Measurements from ENCODE around the gene ICA1.
A peak's percentile ranks its signal among the peaks of the same experiment; 100 is the strongest.

ICA1 gene

GRCh38 chr7:8192897-8193296 is 69.1 kb downstream of the ICA1 start:
- DNase-seq (ENCODE audit: extremely low read depth, low read depth): no peak
- TF ChIP-seq CTCF (IDR thresholded peaks at IDR 0.05; ENCODE audit: low read depth, low read length): no peak

DNA sequence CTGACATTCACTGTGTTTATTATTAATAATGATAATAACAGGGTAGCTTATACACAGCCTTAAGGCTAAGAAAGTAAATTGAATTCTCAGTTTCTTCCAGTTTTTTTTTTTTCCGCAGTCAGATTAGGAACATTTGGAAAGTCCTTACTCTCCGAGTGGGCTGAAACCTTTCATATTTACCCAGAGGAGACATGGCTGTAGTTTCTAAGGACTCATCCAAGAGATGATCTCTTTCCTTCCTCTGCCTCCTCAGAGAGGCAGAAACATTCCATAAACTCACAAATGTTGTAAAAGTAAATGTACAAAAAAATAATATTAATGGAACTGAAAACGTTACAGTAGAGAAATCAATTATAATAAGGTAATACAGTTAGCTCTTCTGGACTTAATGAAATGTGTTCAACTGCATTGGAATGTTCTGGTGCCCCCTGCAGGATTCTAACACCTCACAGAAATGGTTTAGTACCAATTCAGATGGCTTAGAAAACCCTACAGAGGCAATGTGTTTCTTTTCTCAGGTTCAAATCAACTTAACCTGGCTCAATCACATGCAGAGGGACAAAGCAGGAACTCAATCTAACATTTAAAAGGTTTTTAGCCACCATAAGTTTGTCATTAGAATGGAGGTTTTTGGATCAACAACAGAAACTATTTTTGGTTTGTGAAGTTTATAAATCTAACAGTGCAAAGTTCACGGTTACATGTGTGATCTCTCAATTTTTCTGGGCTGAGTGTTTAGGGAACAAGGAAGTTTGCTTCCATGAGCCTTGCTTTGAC is 71.7 kb downstream of the ICA1 start:
- TF ChIP-seq CTCF (IDR thresholded peaks at IDR 0.05; ENCODE audit: low read depth, low read length): peak; percentile 61
- peak; percentile 7 for DNase-seq (ENCODE audit: extremely low read depth, low read depth)

DNA sequence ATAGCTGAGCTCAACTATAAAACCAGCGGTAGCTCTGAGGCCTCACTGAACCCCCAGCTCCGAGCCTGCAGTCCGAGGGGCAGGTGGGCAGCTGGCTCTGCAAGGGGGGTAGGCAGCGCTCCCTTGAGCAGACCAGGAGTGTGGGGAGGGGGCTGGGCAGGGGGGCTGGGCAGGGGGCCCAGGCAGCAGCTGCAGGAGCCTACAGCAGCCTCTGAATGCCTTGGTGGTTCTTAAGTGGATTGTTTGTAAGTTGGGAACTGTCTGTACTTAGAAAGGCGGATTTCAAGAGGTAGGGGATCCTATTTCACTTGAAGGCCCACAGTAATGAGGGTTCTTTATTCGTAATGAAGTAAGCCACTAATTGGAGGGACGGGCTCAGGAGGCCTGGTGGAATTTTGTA is 72.3 kb downstream of the ICA1 start:
- TF ChIP-seq CTCF (IDR thresholded peaks at IDR 0.05; ENCODE audit: low read depth, low read length): no peak
- no peak for DNase-seq (ENCODE audit: extremely low read depth, low read depth)

GRCh38 chr7:8185926-8186683 is 75.9 kb downstream of the ICA1 start:
- TF ChIP-seq CTCF (IDR thresholded peaks at IDR 0.05; ENCODE audit: low read depth, low read length): no peak
- DNase-seq (ENCODE audit: extremely low read depth, low read depth): no peak

GRCh38 chr7:8184221-8184620 is 77.7 kb downstream of the ICA1 start:
- DNase-seq (ENCODE audit: extremely low read depth, low read depth): no peak
- no peak for TF ChIP-seq CTCF (IDR thresholded peaks at IDR 0.05; ENCODE audit: low read depth, low read length)

DNA sequence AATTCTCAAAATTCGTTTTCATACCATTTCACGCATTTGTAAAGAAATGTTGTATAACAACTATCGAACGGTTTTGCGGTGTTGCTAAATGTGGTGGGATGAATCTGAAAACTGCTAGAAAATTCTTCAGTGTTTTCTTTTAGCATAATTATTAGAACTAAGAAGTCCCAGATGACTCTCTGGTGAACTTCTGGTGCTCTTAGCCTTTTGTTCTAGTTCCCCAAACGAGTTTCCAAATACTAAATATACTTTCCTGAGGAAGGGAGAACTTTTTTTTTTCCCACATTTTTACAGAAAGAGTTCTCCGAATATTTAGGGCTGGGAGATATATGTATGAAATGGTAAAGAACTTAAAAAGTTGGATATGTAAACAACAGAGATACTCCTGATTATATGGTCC is 82.5 kb downstream of the ICA1 start:
- no peak for DNase-seq (ENCODE audit: extremely low read depth, low read depth)
- TF ChIP-seq CTCF (IDR thresholded peaks at IDR 0.05; ENCODE audit: low read depth, low read length): no peak

GRCh38 chr7:8178353-8178752 is 83.6 kb downstream of the ICA1 start:
- TF ChIP-seq CTCF (IDR thresholded peaks at IDR 0.05; ENCODE audit: low read depth, low read length): no peak
- DNase-seq (ENCODE audit: extremely low read depth, low read depth): no peak
